Activated CD4-positive, alpha-beta T cell treated with anti-CD3 and anti-CD28 coated beads, Interleukin-2, Interleukin-4, amounts not matched to agents 100 ng/mL and 50 ng/mL, durations not matched to agents 16 hours and 8 hours (primary cell): Measurements from ENCODE around the gene AFF3.
"Not testable (repeated sequence)": the region's sequence is repeated elsewhere in the genome, so short reads cannot be mapped to it uniquely, and the experiment has no call there.

Source experiments
- DNase-seq: peaks from one replicate; pipeline ENCODE4 v3.0.0-alpha.2; 2020; ENCODE audit warnings: low spot score

AFF3 gene

GRCh38 chr2:100106460-100106859 lies 35.9 kb downstream of the AFF3 start:
- DNase-seq: no peak

DNA sequence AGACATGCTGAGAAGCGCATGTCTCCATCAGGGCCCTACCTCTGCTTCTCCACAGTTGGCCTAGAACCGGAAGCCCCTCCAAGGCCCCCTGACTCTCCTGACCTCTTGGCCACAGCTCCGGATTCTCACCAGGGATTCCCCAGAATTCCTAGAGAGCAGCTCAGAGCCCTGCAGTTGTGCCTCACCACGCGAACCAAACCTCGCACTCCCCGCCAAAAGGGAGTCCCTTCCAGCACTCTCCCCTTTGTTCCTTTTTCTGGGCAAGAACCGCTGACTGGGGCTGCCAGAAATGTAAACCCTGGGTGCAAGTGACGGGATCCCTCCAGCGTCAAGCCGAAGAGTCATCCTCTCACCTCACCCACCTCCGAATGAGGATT lies 36.7 kb downstream of the AFF3 start:
- DNase-seq: no peak

- no peak for DNase-seq
Measured at GRCh38 chr2:100104718-100105677, 37.4 kb downstream of the AFF3 start.

DNA sequence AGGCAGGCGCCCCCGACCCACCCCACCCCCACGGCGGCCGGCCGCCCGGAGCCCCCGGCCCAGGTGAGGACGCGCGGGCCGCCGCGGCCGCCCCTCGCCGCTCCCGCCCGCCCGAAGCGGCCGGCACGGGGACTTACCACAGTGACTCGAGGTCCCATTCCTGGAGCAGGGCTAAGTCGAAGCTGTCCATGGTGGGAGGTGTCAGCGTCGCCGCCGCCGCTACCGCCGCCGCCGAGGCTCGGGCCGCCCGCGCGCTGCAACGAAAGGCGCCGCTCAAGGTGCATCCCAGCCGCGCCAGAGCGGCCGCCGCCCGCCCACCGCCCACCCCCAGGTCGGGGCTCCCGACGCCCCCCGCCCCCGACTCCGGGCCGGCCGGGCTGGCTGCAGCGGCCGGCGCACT lies 38.1 kb downstream of the AFF3 start:
- not testable (repeated sequence) for DNase-seq

- DNase-seq: not testable (repeated sequence)
Measured at GRCh38 chr2:100103527-100104252, 38.7 kb downstream of the AFF3 start.

- DNase-seq: not testable (repeated sequence)
Measured at GRCh38 chr2:100102466-100103180, 39.8 kb downstream of the AFF3 start.

DNA sequence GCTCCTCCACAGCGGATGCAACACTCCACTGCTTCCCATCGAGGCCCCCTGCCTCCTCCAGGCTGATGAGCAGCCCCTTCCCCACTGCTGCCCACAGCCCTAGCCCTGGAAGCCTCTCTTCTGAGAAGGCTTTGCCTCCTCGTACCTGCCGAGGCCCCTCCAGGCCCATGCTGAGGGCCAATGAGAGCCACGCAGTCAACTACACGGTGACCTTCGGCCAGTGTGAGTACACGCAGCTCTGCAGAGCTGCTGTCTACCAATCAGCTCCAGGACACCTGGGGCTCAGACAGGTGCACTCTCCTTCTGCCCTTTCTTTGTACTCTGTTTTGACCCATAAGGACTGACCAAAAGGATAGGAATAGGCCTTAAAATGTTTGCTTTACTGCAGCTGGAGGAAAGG lies 43.5 kb downstream of the AFF3 start:
- not testable (repeated sequence) for DNase-seq

GRCh38 chr2:100097611-100098294 lies 44.6 kb downstream of the AFF3 start:
- not testable (repeated sequence) for DNase-seq

DNA sequence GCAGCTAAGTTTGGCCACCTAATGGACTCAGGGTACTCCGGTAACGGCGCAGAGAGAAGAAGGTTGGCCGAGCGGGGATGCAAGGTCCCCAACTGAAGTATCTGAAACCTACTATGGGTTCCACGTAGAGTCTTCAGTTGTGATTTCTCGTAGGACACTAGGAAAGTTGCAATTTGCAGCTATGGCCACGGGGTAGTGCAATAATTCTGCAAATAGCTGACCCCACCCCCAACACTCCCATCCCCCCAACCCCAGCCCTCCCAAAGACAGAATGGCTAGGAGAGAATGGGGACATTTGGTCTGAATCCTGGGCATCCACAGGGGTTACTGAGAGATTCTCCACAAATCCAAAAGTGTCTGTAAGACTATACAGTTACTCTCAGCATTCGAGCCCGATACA lies 46.5 kb downstream of the AFF3 start:
- DNase-seq: not testable (repeated sequence)

DNA sequence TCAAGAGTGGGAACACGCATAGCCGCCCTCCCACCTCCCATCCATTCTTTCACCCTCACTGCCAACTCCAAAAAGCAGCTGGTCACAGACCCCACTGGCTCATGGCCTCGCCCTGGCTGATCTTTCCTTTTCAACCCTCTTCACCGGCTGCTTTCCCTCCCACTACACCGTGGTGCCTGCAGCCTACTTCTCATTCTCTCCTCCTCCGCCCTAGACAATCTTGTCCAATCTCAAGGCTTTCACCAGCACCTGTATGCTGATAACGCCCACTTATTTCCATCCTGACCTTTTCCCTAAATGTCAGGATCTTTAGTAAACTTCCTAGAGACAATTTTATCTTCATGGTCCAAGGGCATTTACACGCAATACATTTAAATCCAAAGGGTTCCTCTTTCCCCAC lies 50.6 kb downstream of the AFF3 start:
- not testable (repeated sequence) for DNase-seq

DNA sequence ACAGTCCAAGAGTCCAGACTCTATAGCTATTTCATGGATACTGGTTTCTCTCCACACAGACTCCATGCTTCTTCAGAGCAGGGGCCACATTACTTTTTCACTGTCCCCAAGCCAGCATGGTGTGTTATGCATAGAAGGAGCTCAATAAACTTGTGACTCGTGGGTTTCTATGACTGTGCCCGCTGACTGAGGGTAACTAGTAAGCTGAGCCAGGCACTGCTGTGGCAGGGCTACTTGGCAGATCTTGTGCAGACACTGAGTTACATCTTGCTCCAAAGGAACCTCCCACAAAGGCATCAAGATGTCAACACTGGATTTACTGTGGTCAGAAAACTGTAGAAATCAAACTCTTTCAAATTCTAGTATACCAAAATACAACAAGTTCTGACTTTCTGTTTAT lies 56.6 kb downstream of the AFF3 start:
- not testable (repeated sequence) for DNase-seq

GRCh38 chr2:100083421-100084216 lies 58.8 kb downstream of the AFF3 start:
- DNase-seq: not testable (repeated sequence)

DNA sequence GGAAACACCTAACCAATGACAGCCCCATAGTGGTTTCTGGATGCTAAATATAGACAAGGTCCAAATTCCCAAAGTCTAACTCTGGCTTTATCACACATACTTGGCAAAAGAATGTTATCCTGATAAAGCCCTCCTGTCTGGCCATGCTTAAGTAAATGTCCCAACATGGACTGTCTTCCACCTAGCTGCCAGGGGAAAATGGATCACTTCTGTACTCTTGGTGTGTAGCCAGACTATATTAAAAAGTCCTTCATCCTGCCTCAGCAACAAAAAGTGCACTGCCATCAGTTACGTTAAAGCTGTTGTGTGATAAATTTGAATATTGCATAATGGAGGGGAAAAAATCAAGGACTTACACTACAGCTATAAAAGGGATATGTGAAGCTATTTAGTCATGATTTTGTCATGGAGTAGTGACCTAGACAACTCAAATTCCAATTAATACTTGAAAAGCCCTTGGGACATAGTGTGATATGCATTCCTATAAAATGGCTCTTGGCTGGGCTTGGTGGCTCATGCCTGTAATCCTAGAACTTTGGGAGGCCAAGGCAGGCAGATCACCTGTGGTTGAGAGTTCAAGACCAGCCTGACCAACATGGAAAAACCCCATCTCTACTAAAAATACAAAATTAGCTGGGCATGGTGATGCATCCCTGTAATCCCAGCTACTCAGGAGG lies 60.0 kb downstream of the AFF3 start:
- not testable (repeated sequence) for DNase-seq

- no peak for DNase-seq
Measured at GRCh38 chr2:100077935-100078334, 64.5 kb downstream of the AFF3 start.

GRCh38 chr2:100077456-100077855 lies 64.9 kb downstream of the AFF3 start:
- no peak for DNase-seq

DNA sequence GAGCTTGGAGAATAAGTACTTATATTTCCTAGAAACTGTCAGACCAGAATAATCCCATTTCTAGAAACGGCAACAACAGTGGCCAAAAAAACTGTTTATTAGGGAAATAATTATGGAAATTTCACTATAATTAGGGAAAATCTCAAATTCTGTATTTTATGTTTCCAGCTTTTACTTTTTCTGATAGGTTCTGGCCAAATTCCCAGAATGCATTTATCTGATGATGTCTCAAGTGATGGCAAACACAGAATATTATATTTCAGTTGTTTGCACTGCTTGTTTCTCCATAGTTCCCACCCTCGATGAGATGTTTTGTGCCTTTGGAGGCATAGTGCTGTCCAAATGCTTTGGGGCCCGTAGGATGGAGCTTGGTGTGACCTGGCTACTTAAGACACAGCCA lies 66.9 kb downstream of the AFF3 start:
- DNase-seq: no peak

GRCh38 chr2:100073110-100073509 lies 69.3 kb downstream of the AFF3 start:
- DNase-seq: no peak

- no peak for DNase-seq
Measured at GRCh38 chr2:100072503-100072902, 69.9 kb downstream of the AFF3 start.

DNA sequence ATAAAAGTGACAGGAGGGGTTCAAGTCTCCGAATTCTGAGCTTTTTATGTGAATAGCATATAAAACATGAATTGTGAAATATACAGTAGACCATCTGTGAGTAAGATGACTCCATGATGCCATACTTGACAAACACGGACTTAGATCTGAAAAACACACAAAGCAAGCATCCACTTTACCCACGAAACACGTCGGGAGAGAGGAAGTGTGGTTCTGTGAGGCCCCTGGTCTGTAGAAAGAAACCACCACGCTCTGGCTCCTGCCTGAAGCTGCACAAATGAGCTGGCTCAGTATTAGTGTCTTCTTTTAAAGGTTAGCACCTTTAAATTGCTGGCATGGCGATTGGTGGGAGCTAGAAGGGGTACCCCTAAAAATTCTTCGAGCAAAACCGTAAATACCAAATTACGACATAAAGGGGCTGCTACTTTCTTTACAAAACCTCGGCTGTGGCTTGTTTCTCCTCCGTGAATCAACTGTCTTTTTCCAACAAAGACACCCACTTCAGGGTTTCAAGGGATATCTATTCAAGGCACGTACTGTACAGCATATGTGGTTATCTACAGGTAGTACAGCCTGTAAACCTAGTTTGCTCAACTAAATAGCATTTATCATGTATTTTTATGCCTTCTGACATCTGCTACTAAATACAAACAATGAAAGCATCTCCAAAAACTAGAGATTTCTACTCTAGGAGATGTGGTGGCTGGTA lies 70.9 kb downstream of the AFF3 start:
- no peak for DNase-seq

DNA sequence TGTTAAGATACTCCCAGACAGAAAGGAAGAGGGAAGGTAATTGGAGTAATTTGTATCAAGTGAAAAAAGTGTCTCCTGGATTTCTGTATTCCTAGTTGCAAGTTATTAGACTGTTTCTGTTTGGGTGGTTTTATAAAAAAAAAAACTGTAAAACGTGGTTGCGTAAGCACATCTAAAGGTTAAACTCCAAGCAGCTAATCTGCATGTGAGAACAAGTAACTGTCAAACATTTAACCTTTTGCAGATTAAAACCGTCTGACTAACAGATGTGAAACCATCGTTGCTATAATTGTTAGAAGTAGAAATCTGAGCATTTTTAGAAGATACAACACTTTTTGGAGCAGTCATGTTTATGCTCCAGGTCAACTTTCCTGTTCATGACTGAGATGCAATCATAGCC lies 72.3 kb downstream of the AFF3 start:
- DNase-seq: no peak
